ENCODE results near the gene C5orf46. TPM values are rescaled to one million over a fixed set of nuclear protein-coding genes. Genes with fewer than 3 reads are reported as not detected.
"Not testable (repeated sequence)": the region's sequence is repeated elsewhere in the genome, so short reads cannot be mapped to it uniquely, and the experiment has no call there.

Gene C5orf46
- total RNA-seq, 1 donor from 2014 or later = not detected

DNA sequence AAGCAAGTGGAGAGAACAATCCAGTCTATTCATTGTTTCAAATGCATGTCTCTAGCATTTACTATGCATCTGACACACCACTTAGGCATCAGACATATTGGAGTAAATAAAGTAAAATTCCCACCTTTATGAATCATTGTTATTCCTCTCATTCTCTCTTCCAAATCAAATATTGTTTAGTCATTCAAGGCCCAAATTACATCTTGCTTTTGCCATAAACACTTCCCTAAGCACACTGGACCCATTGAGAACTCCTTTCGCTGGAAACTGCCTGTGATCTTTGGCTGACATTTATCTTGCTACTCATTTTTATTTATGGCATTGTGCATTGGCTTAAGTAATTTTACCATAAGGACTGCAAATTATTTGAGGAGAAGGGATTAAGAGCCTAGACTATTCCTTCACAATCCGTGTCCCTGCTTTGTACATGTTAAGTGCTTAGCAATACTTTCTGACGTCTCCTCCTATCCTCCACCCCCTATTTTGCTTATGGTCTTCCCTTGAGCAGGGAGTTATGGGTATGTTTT is 7.4 kb downstream of the C5orf46 start:
- DNase-seq (ENCODE audit: low spot score) = no peak
- no peak for ATAC-seq

GRCh38 chr5:147895864-147896263 is 10.5 kb downstream of the C5orf46 start:
- no peak for ATAC-seq
- DNase-seq (ENCODE audit: low spot score) = no peak

DNA sequence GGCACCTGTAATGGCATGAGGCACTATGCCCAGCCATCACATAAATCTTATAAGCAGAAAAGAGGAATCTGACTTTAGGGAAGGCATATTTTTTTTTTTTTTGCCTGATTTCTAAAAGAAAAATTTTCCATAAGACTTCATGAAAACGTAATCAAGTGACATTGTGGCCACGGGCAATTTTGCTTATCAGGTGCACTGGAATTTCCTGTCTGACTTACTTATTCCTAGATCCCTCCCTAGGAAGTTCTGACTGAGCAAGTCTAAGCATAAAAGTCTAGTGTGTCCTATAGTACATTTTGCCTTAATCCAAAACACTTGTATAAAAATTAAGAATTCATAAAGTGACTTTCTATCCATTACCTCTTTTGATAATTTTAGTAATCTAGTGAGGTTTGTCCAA is 12.5 kb downstream of the C5orf46 start:
- no peak for ATAC-seq
- DNase-seq (ENCODE audit: low spot score) = no peak

- no peak for ATAC-seq
- DNase-seq (ENCODE audit: low spot score) = no peak
Observed at GRCh38 chr5:147892696-147893296, 13.5 kb downstream of the C5orf46 start.

DNA sequence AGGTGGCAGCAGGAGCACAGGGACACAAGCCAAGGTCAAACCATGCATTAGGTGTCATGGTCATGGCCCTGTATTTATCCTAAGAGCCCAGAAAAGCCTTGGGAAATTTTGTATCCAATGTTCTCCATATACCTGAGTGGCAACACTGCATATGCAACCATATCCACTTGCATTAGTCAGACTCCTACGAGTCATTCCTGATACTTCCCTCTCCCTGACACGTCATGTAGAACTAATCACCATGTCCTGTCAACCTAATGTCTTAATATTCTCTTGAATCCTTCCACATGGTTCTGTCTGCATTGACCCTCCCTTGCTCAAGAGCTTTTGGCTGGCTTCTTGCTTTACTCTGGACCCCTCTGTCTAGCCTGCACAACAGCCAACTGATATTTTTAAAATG is 18.4 kb downstream of the C5orf46 start:
- ATAC-seq (no peak), DNase-seq (ENCODE audit: low spot score) (no peak)

- DNase-seq (ENCODE audit: low spot score) = no peak
- peak; percentile 78 for ATAC-seq
Observed at GRCh38 chr5:147887026-147887627, 19.2 kb downstream of the C5orf46 start.

GRCh38 chr5:147882586-147883313 is 23.6 kb downstream of the C5orf46 start:
- DNase-seq (ENCODE audit: low spot score) = no peak
- ATAC-seq = no peak

GRCh38 chr5:147880487-147880886 is 25.9 kb downstream of the C5orf46 start:
- ATAC-seq = no peak

DNA sequence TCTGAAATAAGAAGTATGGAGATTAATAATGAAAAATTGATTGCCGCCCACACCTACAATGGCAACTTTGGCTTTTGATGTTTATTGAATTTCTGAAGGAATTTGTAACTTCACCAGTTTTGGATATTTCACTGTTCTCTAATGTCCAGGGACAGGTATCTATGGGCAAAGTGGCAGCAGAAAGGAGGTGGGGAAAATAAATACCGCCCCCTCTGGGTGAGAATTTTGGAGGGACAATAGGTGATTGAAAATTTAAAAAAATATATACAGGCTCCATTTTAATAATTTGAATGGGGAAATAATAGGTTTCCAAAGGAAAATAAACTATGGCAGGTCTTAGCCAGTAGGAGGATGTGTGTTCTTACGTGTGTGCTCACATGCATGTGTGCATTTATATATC is 26.6 kb downstream of the C5orf46 start:
- DNase-seq (ENCODE audit: low spot score) (no peak), ATAC-seq (no peak)

More at GRCh38 chr5:147880487-147880886, 25.9 kb downstream of the C5orf46 start:
- no peak for DNase-seq (ENCODE audit: low spot score)

DNA sequence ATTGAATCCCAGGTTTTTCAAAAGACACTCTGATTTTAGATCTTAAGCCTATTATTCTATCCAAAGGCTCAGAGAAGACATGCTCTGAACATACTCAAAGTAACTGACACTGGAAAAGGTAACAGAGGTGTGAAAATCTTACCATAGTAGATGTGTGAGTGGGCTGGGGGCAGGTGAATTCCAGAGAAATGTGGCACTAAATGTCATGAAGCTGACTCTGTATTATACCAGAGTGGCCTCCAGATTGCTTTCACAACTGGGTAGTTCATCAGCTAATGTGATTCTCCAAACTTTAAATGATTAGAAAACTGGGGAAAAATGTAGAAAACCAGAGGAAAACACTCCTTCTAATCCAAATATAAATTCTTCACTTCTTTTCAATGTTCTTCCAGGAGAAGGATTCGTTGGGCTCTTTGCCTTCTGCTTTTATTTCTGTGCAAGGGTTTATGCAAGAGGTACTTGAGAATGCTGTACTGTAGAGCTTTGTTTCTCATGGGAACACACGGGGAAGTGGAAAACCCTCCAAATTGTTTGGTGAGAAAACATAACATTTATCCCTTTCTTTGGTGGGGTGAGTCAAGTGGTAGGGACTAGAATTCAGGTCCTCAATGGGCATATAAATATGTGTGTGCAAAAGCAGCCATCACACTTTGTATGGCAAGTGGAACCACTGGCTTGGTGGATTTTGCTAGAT is 28.1 kb downstream of the C5orf46 start, which contains the start of gene SCGB3A2:
TSS of gene SCGB3A2 (plus strand) at position 646 of the 694 bp plus-strand sequence. CDS start 93 bp downstream, outside the sequence.
- no peak for DNase-seq (ENCODE audit: low spot score)
- ATAC-seq = no peak

DNA sequence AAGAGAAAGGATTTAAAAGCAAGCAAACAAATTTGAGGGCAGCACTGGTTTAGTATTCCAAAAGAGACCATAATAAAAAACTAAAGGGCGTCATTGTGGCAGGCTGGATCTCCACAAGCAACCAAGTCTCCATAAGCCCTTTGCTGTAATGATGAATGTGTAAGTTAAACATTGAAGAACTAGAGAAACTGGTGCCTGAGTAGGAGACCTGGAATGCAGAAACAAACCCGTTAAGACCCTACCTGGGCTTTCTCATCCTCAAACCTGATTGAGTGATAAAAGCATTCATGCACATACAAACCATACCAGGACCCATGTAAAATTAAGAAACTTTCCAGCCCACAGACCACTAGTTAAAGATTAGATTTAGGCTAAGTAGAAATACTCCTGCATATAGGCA is 29.7 kb downstream of the C5orf46 start:
- ATAC-seq (no peak), DNase-seq (ENCODE audit: low spot score) (no peak)

- DNase-seq (ENCODE audit: low spot score) = no peak
- no peak for ATAC-seq
Observed at GRCh38 chr5:147876141-147876540, 30.2 kb downstream of the C5orf46 start.

GRCh38 chr5:147874910-147875367 is 31.4 kb downstream of the C5orf46 start:
- ATAC-seq (no peak), DNase-seq (ENCODE audit: low spot score) (no peak)

- not testable (repeated sequence) for ATAC-seq; DNase-seq (ENCODE audit: low spot score)
Observed at GRCh38 chr5:147874118-147874875, 32.0 kb downstream of the C5orf46 start.

DNA sequence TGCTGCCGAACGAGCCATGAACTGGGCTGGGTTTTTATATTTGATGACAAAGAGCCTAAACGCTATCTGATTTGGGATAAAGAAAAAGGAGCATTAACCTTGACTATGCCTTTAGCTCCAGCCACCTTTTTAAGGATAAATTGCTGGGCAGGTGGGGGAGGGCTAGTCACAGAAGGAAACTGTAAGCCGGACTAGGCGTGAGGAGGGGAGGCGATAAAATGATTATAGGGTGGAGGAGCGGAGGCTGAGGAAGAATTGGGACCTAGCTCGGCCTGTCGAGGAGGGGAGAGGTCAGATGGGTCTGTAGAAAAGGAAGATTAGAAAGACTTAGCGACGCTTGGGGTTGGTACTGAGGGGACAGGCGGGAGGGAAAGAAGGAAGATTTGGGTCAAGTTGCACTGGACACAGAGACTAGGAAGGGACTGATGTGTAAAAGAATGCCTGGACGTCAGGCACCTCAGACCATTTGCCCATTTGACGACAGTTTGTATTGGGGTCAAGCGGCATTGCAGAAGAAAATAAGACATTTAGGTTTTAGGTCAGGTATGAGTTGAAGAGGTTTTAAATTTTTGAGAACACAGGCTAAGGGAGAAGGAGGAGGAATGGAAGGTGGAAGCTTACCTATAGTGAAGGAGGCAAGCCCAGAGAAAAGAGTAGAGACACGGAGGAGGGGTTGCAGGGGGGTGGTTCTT is 33.4 kb downstream of the C5orf46 start:
- not testable (repeated sequence) for ATAC-seq

GRCh38 chr5:147871980-147872549 is 34.3 kb downstream of the C5orf46 start:
- DNase-seq (ENCODE audit: low spot score); ATAC-seq: not testable (repeated sequence)

More for the DNA sequence above, 33.4 kb downstream of the C5orf46 start:
- DNase-seq (ENCODE audit: low spot score) = not testable (repeated sequence)

DNA sequence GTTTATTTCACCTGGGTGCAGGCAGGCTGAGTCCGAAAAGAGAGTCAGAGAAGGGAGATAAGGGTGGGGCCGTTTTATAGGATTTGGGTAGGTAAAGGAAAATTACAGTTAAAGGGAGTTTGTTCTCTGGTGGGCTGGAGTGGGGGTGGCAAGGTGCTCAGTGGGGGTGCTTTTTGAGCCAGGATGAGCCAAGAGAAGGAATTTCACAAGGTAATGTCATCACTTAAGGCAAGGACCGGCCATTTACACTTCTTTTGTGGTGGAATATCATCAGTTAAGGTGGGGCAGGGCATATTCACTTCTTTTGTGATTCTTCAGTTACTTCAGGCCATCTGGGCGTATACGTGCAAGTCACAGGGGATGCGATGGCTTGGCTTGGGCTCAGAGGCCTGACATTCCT is 36.4 kb downstream of the C5orf46 start:
- ATAC-seq = not testable (repeated sequence)

GRCh38 chr5:147869112-147869511 is 37.2 kb downstream of the C5orf46 start:
- DNase-seq (ENCODE audit: low spot score) = no peak
- no peak for ATAC-seq

More for the DNA sequence above, 36.4 kb downstream of the C5orf46 start:
- DNase-seq (ENCODE audit: low spot score) = not testable (repeated sequence)
